ENCODE measurements around the gene FAM222B.
A peak's percentile ranks its signal among the peaks of the same experiment; 100 is the strongest.
"Not testable (repeated sequence)": the region's sequence is repeated elsewhere in the genome, so short reads cannot be mapped to it uniquely, and the experiment has no call there.

The FAM222B gene

GRCh38 chr17:28744104-28744971, 98.3 kb downstream of the FAM222B start:
- Mint-ChIP-seq H3K36me3 (ENCODE audit: low read depth) (peaks cover 8% of the 10 kb centered on the region), H3K9me3 (no peaks in the 10 kb centered on the region), H3K4me1 (ENCODE audit: low read depth) (peaks cover 24% of the 10 kb centered on the region), H3K4me3 (peak overlapping the region; percentile 90), H3K27ac (peak overlapping the region; percentile 87), H3K27me3 (ENCODE audit: low read depth) (no peaks in the 10 kb centered on the region)

DNA sequence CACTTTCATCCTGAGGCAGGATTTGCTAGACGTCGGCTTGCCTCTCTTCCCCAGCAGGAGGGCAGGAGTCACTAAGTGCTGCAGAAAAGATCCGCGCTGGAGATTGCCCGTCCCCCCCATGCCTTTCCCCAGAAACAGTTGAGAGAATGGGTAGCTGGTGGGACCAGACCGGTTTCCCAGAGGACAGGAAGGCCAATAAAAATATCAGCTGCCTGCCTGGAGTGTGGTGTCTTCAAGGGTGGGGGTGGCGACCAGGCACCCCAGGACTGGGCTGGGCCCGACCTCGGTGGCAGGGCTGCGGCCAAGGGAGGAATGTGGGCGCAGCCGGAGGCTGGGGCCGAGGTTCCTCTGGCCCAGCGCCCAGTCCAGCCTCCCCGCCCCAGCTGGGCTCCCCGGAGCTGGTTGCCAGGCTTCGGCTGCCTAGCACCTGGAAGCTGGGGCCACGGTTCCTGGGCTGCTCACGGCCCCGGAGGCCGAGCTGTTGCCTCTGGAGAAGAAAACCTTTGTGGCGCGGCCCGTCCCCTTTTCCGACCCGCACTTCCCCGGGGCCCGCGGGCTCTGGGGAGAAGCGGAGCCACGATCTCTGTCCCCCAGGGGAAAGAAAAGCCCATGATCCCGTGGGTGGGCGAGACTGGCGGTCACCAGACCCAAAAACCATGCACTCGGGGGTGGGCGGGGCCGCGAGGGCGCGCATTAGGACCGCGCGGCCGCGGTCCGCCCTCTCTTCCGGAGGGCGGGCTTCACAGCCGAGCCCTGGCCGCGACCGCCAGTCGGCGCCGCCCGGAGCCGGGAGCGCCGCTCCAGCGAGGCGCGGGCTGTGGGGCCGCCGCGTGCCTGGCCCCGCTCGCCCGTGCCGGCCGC, 99.1 kb downstream of the FAM222B start, which contains the start of gene TRAF4:
Gene TRAF4 (plus strand): TSS at position 769 of the 861 bp plus-strand sequence. CDS start 102 bp downstream, outside the sequence.
- peaks cover 30% of the 10 kb centered on the region for H3K4me1 Mint-ChIP-seq (ENCODE audit: low read depth)
- H3K27me3 Mint-ChIP-seq (ENCODE audit: low read depth): no peaks in the 10 kb centered on the region
- H3K9me3 Mint-ChIP-seq: no peaks in the 10 kb centered on the region
- peak within 1 kb of the TSS; percentile 87 for H3K27ac Mint-ChIP-seq
- peaks cover 3% of the 10 kb centered on the region for H3K36me3 Mint-ChIP-seq (ENCODE audit: low read depth)
- peak within 1 kb of the TSS; percentile 90 for H3K4me3 Mint-ChIP-seq

- no peak overlapping the region for H3K4me3 Mint-ChIP-seq
- no peak overlapping the region for H3K27ac Mint-ChIP-seq
Observed at GRCh38 chr17:28741358-28742349, 100.9 kb downstream of the FAM222B start.

GRCh38 chr17:28740406-28741357, 101.9 kb downstream of the FAM222B start:
- Mint-ChIP-seq H3K27ac (no peak overlapping the region), H3K4me3 (no peak overlapping the region), H3K9me3 (no peaks in the 10 kb centered on the region), H3K27me3 (ENCODE audit: low read depth) (no peaks in the 10 kb centered on the region), H3K36me3 (ENCODE audit: low read depth) (peaks cover 8% of the 10 kb centered on the region), H3K4me1 (ENCODE audit: low read depth) (peaks cover 26% of the 10 kb centered on the region)

More at GRCh38 chr17:28741358-28742349, 100.9 kb downstream of the FAM222B start:
- H3K9me3 Mint-ChIP-seq: no peaks in the 10 kb centered on the region
- H3K36me3 Mint-ChIP-seq (ENCODE audit: low read depth): peaks cover 8% of the 10 kb centered on the region
- H3K27me3 Mint-ChIP-seq (ENCODE audit: low read depth): no peaks in the 10 kb centered on the region
- H3K4me1 Mint-ChIP-seq (ENCODE audit: low read depth): peaks cover 31% of the 10 kb centered on the region

- Mint-ChIP-seq H3K36me3 (ENCODE audit: low read depth) (peaks cover 8% of the 10 kb centered on the region), H3K27me3 (ENCODE audit: low read depth) (no peaks in the 10 kb centered on the region), H3K4me3 (peak overlapping the region; percentile 63), H3K9me3 (no peaks in the 10 kb centered on the region), H3K27ac (peak overlapping the region; percentile 86), H3K4me1 (ENCODE audit: low read depth) (peaks cover 26% of the 10 kb centered on the region)
Observed at GRCh38 chr17:28738680-28739384, 103.8 kb downstream of the FAM222B start.

DNA sequence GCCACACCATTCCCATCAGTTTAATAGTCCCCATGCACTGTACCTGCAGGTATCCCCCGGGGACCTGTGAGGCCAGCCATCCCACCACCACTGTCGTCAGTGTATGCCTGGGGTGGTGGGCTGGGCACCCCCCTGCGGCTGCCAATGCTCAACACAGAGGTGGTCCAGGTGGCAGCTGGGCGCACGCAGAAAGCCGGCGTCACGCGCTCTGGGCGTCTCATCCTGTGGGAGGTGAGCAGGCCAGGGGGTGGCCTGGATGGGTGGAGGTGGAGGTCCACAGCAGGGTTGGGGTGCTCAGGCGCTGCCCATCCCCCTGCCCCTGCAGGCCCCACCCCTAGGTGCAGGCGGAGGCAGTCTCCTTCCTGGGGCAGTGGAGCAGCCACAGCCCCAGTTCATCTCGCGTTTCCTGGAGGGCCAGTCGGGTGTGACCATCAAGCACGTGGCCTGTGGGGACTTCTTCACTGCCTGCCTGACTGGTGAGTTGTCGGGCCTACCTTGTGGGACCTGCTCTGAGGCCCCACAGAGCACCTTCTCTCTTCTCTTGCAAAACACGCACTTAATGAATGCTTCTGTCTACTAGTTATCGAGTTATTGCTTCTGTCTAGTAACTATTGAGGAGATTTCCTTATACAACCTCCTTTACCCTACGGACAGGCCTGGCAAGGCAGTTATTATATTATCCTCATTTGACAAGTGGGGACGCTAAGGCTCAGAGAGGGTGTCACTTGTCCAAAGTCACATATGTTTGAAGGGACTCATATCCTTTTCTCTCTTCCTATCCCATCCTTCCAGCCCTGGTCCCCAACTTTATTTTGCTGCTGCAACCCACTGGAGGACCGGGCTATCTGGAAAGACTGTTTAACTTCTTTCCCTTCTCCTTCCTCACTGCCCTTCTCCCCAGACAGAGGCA, 104.6 kb downstream of the FAM222B start:
- no peaks in the 10 kb centered on the region for H3K27me3 Mint-ChIP-seq (ENCODE audit: low read depth)
- peak overlapping the region; percentile 86 for H3K27ac Mint-ChIP-seq
- H3K9me3 Mint-ChIP-seq: no peaks in the 10 kb centered on the region
- H3K36me3 Mint-ChIP-seq (ENCODE audit: low read depth): peaks cover 8% of the 10 kb centered on the region
- H3K4me1 Mint-ChIP-seq (ENCODE audit: low read depth): peaks cover 24% of the 10 kb centered on the region
- peak overlapping the region; percentile 63 for H3K4me3 Mint-ChIP-seq

DNA sequence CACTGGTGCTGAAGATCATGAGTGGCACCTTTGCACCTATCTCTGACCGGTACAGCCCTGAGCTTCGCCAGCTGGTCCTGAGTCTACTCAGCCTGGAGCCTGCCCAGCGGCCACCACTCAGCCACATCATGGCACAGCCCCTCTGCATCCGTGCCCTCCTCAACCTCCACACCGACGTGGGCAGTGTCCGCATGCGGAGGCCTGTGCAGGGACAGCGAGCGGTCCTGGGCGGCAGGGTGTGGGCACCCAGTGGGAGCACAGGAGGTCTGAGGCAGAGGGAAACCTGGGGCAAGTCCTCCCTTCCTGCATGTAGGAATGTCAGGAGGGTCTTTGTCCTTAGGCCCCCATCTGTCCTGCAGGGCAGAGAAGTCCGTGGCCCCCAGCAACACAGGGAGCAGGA, 105.3 kb downstream of the FAM222B start:
- Mint-ChIP-seq H3K36me3 (ENCODE audit: low read depth) (peaks cover 8% of the 10 kb centered on the region), H3K27me3 (ENCODE audit: low read depth) (no peaks in the 10 kb centered on the region), H3K27ac (no peak overlapping the region), H3K4me3 (no peak overlapping the region), H3K9me3 (no peaks in the 10 kb centered on the region), H3K4me1 (ENCODE audit: low read depth) (peaks cover 23% of the 10 kb centered on the region)

- H3K4me1 Mint-ChIP-seq (ENCODE audit: low read depth): peaks cover 21% of the 10 kb centered on the region
- not testable (repeated sequence) for H3K27me3 Mint-ChIP-seq (ENCODE audit: low read depth); H3K27ac Mint-ChIP-seq; H3K4me3 Mint-ChIP-seq; H3K9me3 Mint-ChIP-seq; H3K36me3 Mint-ChIP-seq (ENCODE audit: low read depth)
Observed at GRCh38 chr17:28735913-28736769, 106.4 kb downstream of the FAM222B start.

GRCh38 chr17:28735242-28735722, 107.3 kb downstream of the FAM222B start:
- Mint-ChIP-seq H3K9me3 (no peaks in the 10 kb centered on the region), H3K36me3 (ENCODE audit: low read depth) (peaks cover 8% of the 10 kb centered on the region), H3K27me3 (ENCODE audit: low read depth) (no peaks in the 10 kb centered on the region), H3K27ac (no peak overlapping the region), H3K4me1 (ENCODE audit: low read depth) (peaks cover 21% of the 10 kb centered on the region), H3K4me3 (no peak overlapping the region)

GRCh38 chr17:28734712-28735241, 107.8 kb downstream of the FAM222B start:
- Mint-ChIP-seq H3K4me1 (ENCODE audit: low read depth) (peaks cover 22% of the 10 kb centered on the region), H3K9me3 (no peaks in the 10 kb centered on the region), H3K27ac (no peak overlapping the region), H3K36me3 (ENCODE audit: low read depth) (peaks cover 8% of the 10 kb centered on the region), H3K27me3 (ENCODE audit: low read depth) (no peaks in the 10 kb centered on the region), H3K4me3 (no peak overlapping the region)

GRCh38 chr17:28733346-28733745, 109.2 kb downstream of the FAM222B start:
- no peak overlapping the region for H3K4me3 Mint-ChIP-seq
- H3K4me1 Mint-ChIP-seq (ENCODE audit: low read depth): peaks cover 17% of the 10 kb centered on the region

More at GRCh38 chr17:28733346-28733745, 109.2 kb downstream of the FAM222B start:
- no peaks in the 10 kb centered on the region for H3K9me3 Mint-ChIP-seq
- peaks cover 3% of the 10 kb centered on the region for H3K36me3 Mint-ChIP-seq (ENCODE audit: low read depth)
- no peak overlapping the region for H3K27ac Mint-ChIP-seq
- H3K27me3 Mint-ChIP-seq (ENCODE audit: low read depth): no peaks in the 10 kb centered on the region

All from T-helper 1 cell treated with Interleukin-12 subunit alpha and Interleukin-12 subunit beta and Interleukin-4 antibody, amounts not matched to agents 30 μg/mL and 1 μg/mL, for 36 hours (primary cell).